CD4-positive, CD25-positive, alpha-beta regulatory T cell (primary cell): Measurements from ENCODE around the gene BAIAP3. TPM values are rescaled to one million over a fixed set of nuclear protein-coding genes. Genes with fewer than 3 reads are reported as not detected.

Source experiments
- ATAC-seq, 2 donors: fragments of 150-1000 bp; cut with Tn5 transposase; one replicate each; pipeline ENCODE4 v1.10.0; 2021; ENCODE audit warnings: low read depth in 2 of 2, moderate number of reproducible peaks in 2 of 2, moderate library complexity in 1 of 2
- DNase-seq, 3 donors: peaks; one replicate each; pipeline versions ENCODE4 v3.0.0 to v3.0.0-alpha.2; 2012 to 2022; ENCODE audit warnings: mixed read lengths in 1 of 3
- H3K27ac ChIP-seq: one replicate; pipeline ENCODE4 v1.7.0; 2013; ENCODE audit warnings: mild to moderate bottlenecking, low read length; ENCODE audit not compliant: insufficient read depth, poor library complexity, severe bottlenecking
- H3K27me3 ChIP-seq: one replicate; pipeline ENCODE4 v1.7.0; 2013; ENCODE audit warnings: low read length; ENCODE audit not compliant: control insufficient read depth, insufficient read depth
- H3K36me3 ChIP-seq: one replicate; pipeline ENCODE4 v1.7.0; 2013; ENCODE audit warnings: mild to moderate bottlenecking, low read length, moderate library complexity; ENCODE audit not compliant: control insufficient read depth, insufficient read depth
- H3K4me1 ChIP-seq: 2 replicates; pipeline ENCODE4 v1.7.0; 2013; ENCODE audit warnings: mild to moderate bottlenecking, low read length; ENCODE audit not compliant: insufficient read depth, control insufficient read depth, poor library complexity, severe bottlenecking
- H3K4me3 ChIP-seq: one replicate; pipeline ENCODE4 v1.7.0; 2013; ENCODE audit warnings: low read depth, mild to moderate bottlenecking, low read length, moderate library complexity
- H3K9me3 ChIP-seq, 2 experiments: 1 replicate in 1 of 2; 2 replicates in 1 of 2; pipeline ENCODE4 v1.7.0; 2013; ENCODE audit warnings: low read length in 2 of 2, mild to moderate bottlenecking in 1 of 2, moderate library complexity in 1 of 2; ENCODE audit not compliant: control insufficient read depth in 2 of 2
- H3K27ac Mint-ChIP-seq, 3 donors: one replicate each; pipeline ENCODE4 v1.8.0; 2020 to 2022; ENCODE audit warnings: mild to moderate bottlenecking in 3 of 3, mixed read lengths in 3 of 3, moderate library complexity in 2 of 3
- H3K27me3 Mint-ChIP-seq: one replicate; pipeline ENCODE4 v1.8.0; 2022; ENCODE audit warnings: mild to moderate bottlenecking, mixed read lengths
- H3K36me3 Mint-ChIP-seq: one replicate; pipeline ENCODE4 v1.8.0; 2020; ENCODE audit warnings: mixed read lengths
- H3K4me1 Mint-ChIP-seq, 4 donors: one replicate each; pipeline ENCODE4 v1.8.0; 2020 to 2022; ENCODE audit warnings: mixed read lengths in 4 of 4, mild to moderate bottlenecking in 1 of 4
- H3K4me3 Mint-ChIP-seq, 4 donors: one replicate each; pipeline ENCODE4 v1.8.0; 2020 to 2022; ENCODE audit warnings: mild to moderate bottlenecking in 4 of 4, mixed read lengths in 4 of 4, moderate library complexity in 3 of 4
- H3K9me3 Mint-ChIP-seq, 7 donors: one replicate each; pipeline ENCODE4 v1.8.0; 2020 to 2022; ENCODE audit warnings: mixed read lengths in 7 of 7, mild to moderate bottlenecking in 3 of 7, moderate library complexity in 2 of 7
- polyA plus RNA-seq, 4 donors: library from polyadenylated mRNA; unstranded; fragments of 300-500 nt; fragmentation: Illumina TruSeq; gene quantifications; one replicate each; pipeline ENCODE4 v1.2.3, GENCODE V29; 2021
- total RNA-seq: library from RNA; stranded (reverse); gene quantifications from one replicate; pipeline ENCODE4 v1.2.3, GENCODE V29; 2022

The BAIAP3 gene
- total and polyA plus RNA-seq, 5 donors from 2014 or later: 0.11 to 3.1 (median 0.35) TPM

DNA sequence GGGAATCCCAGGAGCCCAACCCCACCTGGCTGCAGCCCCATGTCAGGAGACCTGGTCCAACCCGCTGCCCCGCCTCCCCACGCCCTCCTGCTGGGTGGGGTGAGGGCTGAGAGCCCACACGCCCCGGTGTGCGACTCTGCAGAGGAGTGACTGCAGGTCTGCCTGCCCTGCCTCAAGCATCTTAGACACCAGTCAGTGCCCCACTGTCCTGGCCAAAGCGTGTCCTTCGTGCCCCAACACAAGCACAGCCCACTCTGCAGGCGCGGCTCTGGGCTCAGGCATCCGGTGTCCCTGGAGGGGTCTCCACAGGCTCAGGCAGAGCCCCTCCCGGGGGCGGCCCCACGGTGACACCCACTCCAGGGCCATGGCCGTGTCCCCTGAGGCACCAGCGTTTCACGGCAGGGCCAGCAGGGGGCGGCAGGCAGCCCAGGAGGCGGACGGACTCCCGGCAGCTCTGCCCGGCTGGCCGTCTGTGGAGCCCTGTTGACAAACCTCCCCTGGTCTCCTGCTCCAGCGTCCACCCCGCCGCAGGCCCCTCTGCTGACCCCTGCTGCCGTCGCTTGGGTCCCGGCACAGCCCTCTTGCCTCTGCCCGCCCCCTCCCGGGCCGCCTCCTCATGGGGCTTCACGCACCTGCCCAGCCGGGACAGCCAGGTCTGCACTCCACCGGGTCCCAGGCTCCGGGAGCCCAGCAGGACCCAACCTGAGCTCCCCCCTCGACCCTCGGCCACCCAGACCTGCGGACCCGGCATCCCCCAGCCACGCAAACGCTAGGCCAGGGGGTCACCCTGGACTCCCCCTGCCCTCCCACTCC, 32.6 kb upstream of the BAIAP3 start:
- no peaks in the 10 kb centered on the region for H3K36me3 ChIP-seq
- ATAC-seq: peak; percentile 60 to 66
- no peak overlapping the region for H3K4me3 Mint-ChIP-seq
- no peaks in the 10 kb centered on the region for H3K9me3 Mint-ChIP-seq
- H3K4me1 Mint-ChIP-seq: peaks cover 0 to 29% (median 6%) of the 10 kb centered on the region in 4 donors
- peak overlapping the region in 1 of 3 donors; percentile 26 for H3K27ac Mint-ChIP-seq
- no peaks in the 10 kb centered on the region for H3K36me3 Mint-ChIP-seq
- peak; percentile 59 to 71 (median 65) for DNase-seq
- H3K27me3 Mint-ChIP-seq: peaks cover 17% of the 10 kb centered on the region
- H3K9me3 ChIP-seq: no peaks in the 10 kb centered on the region
- no peaks in the 10 kb centered on the region for H3K27me3 ChIP-seq
- no peak overlapping the region for H3K4me3 ChIP-seq
- H3K4me1 ChIP-seq: peaks cover 31% of the 10 kb centered on the region
- H3K27ac ChIP-seq: no peak overlapping the region

DNA sequence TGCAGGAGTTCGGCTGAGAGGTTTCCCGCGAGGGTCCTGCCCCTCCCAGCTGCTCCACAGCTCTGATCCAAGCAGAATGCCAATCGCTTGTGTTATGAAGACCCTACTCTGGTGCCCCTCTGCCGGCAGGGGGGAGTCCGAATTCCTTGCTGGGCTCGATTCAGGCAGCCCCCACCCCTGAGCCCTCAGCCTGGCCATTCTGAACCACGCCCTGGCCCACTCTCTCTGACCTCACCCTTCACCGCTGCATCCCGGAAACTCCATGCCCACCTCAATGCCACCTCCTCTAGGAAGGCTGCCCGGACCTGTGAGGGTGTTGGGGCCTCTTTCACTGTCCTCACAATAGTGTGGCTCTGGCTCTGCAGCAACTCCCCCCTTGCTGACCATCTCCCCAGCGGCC, 31.9 kb upstream of the BAIAP3 start:
- DNase-seq: no peak
- peak overlapping the region in 2 of 3 donors; percentile 26 to 46 for H3K27ac Mint-ChIP-seq
- H3K27me3 Mint-ChIP-seq: peaks cover 17% of the 10 kb centered on the region

DNA sequence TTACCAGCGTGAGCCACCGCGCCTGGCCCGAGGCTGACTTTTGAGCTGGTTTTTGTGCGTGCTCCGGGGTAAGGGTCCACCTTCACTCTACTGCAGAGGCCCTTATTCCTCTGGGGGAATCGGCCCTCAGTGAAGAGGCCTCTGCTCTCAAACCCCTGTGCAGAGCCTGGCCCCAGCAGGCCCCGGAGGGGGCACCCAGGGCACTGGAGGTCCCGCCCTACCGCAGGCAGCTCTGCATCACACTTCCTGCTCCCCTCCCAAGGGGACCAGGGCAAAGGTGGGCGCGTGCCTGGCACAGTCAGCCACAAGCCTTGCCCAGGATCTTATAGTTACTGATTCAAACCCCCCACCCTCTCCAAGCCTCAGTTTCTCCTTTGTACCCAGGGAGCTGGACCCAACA, 27.6 kb upstream of the BAIAP3 start:
- peaks cover 10% of the 10 kb centered on the region for H3K27me3 Mint-ChIP-seq
- no peak for DNase-seq
- H3K9me3 Mint-ChIP-seq: peaks cover 0 to 1% (median 0%) of the 10 kb centered on the region in 7 donors
- H3K4me3 ChIP-seq: no peak overlapping the region
- H3K4me3 Mint-ChIP-seq: peak overlapping the region in 1 of 4 donors; percentile 32
- no peaks in the 10 kb centered on the region for H3K36me3 ChIP-seq
- H3K4me1 ChIP-seq: peaks cover 35% of the 10 kb centered on the region
- peaks cover 6% of the 10 kb centered on the region for H3K36me3 Mint-ChIP-seq
- H3K27ac Mint-ChIP-seq: peak overlapping the region in 2 of 3 donors; percentile 54 to 67
- ATAC-seq: no peak
- no peaks in the 10 kb centered on the region for H3K9me3 ChIP-seq
- H3K27ac ChIP-seq: no peak overlapping the region
- no peaks in the 10 kb centered on the region for H3K27me3 ChIP-seq
- H3K4me1 Mint-ChIP-seq: peaks cover 4 to 45% (median 18%) of the 10 kb centered on the region in 4 donors

More for the DNA sequence above, 31.9 kb upstream of the BAIAP3 start:
- Histone ChIP-seq H3K9me3 (no peaks in the 10 kb centered on the region), H3K4me1 (peaks cover 32% of the 10 kb centered on the region), H3K27me3 (no peaks in the 10 kb centered on the region), H3K4me3 (no peak overlapping the region), H3K36me3 (no peaks in the 10 kb centered on the region), H3K27ac (no peak overlapping the region)
- no peaks in the 10 kb centered on the region for H3K9me3 Mint-ChIP-seq
- ATAC-seq: no peak
- H3K4me3 Mint-ChIP-seq: no peak overlapping the region
- no peaks in the 10 kb centered on the region for H3K36me3 Mint-ChIP-seq
- peaks cover 0 to 33% (median 7%) of the 10 kb centered on the region in 4 donors for H3K4me1 Mint-ChIP-seq

DNA sequence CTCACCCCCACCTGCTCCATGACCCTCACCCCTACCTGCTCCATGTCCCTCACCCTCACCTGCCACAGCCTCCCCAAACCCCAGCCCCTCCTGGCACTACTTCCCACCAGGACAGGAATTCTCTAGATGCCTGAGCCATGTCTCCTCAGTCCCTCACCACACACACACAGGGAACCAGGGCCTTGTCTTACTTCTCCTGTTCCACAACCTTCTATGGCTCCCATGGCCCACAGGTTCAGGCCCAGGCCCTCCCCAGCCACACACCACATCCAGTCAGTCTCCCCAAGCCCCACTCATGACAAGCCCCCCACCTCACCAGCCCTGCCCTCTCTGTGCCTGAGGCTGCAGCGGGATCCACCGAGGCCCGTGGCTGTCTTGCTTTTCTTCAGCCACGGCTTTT, 27.1 kb upstream of the BAIAP3 start:
- peaks cover 4 to 50% (median 22%) of the 10 kb centered on the region in 4 donors for H3K4me1 Mint-ChIP-seq
- Histone ChIP-seq H3K4me3 (no peak overlapping the region), H3K27me3 (no peaks in the 10 kb centered on the region), H3K9me3 (no peaks in the 10 kb centered on the region), H3K27ac (no peak overlapping the region), H3K36me3 (no peaks in the 10 kb centered on the region), H3K4me1 (peaks cover 35% of the 10 kb centered on the region)
- peaks cover 6% of the 10 kb centered on the region for H3K36me3 Mint-ChIP-seq
- DNase-seq (no peak), ATAC-seq (no peak)
- peaks cover 10% of the 10 kb centered on the region for H3K27me3 Mint-ChIP-seq
- peak overlapping the region; percentile 32 to 46 (median 44) for H3K4me3 Mint-ChIP-seq
- peak overlapping the region in 1 of 3 donors; percentile 54 for H3K27ac Mint-ChIP-seq
- H3K9me3 Mint-ChIP-seq: peaks cover 0 to 1% (median 0%) of the 10 kb centered on the region in 7 donors

DNA sequence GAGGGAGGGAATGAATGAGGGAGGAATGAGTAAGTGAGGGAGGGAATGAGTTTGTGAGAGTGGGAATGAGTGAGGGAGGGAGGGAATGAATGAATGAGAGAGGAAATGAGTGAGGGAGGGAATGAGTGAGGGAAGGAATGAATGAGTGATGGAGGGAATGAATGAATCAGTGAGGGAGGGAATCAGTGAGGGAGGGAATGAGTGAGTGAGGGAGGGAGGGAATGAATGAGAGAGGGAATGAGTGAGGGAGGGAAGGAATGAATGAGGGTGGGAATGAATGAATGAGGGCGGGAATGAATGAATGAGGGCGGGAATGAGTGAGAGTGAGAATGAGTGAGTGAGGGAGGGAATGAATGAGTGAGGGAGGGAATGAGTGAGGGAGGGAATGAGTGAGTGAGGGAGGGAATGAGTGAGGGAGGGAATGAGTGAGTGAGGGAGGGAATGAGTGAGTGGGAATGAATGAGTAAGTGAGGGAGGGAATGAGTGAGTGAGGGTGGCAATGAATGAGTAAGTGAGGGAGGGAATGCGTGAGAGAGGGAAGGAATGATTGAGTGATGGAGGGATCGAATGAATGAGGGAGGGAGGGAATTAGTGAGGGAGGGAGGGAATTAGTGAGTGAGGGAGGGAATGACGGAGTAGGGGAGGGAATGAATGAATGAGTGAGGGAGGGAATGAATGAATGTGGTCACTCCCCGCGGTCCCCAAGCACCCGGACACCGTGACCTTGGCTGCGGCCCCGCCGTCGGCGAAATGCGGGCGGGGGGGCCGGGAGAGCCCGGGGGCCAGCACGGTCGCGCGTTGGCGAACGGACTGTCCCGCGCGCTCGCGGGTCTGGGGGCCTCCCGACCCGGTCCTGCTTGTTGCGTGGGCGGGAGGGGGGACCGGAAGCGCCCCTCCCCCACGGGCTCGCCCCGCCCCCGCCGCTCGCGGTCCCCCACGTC, 25.1 kb upstream of the BAIAP3 start:
- H3K27me3 ChIP-seq: no peaks in the 10 kb centered on the region
- ATAC-seq (no peak), DNase-seq (no peak)
- no peaks in the 10 kb centered on the region for H3K9me3 ChIP-seq
- peaks cover 5% of the 10 kb centered on the region for H3K27me3 Mint-ChIP-seq
- H3K4me3 Mint-ChIP-seq: peak overlapping the region; percentile 91 to 97 (median 94)
- peaks cover 6% of the 10 kb centered on the region for H3K36me3 ChIP-seq
- H3K4me1 Mint-ChIP-seq: peaks cover 4 to 54% (median 23%) of the 10 kb centered on the region in 4 donors
- peaks cover 10% of the 10 kb centered on the region for H3K36me3 Mint-ChIP-seq
- H3K9me3 Mint-ChIP-seq: peaks cover 0 to 1% (median 0%) of the 10 kb centered on the region in 7 donors
- peaks cover 47% of the 10 kb centered on the region for H3K4me1 ChIP-seq
- H3K27ac Mint-ChIP-seq: peak overlapping the region in 1 of 3 donors; percentile 96
- H3K4me3 ChIP-seq: peak overlapping the region; percentile 67
- H3K27ac ChIP-seq: peak overlapping the region; percentile 98

DNA sequence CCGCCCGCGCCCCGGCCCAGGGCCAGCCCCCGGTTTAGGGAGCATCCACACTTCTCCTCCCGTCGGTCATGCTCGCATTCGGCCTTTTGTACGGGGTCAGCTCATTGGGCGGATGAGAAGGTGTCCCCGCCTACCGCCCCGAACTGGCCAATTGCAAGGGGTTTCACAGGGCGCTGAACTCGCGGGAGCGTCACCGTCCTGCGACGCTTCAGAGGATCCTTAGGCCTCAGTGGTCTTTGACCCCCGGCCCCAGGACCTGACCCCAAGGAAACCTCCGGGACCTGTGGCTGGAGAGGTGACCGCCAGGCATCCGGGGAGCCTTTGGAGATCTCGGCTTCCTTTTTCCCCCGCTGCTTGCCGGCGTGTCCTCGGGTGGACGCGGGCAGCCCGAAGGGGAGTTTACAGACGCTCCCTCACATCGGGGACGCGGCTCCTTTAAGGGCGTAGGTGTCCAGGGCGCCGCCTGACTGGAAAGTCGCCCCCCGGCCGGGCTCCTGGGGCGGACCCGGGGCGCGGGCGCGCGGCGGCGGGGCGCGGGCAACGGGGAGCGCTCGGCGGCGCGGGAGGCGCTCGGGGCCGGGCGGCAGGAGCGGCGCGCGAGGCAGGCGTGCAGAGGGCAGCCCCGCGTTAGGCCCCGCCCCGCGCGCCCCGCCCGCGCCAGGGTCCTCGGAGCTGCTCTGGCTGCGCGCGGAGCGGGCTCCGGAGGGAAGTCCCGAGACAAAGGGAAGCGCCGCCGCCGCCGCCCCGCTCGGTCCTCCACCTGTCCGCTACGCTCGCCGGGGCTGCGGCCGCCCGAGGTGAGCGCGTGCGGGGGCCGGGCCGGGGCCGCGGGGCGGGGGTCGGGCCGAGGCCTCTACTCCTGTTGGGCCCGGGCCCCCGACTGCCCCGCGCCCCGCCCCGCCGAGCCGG, 24.2 kb upstream of the BAIAP3 start, which contains the start of gene UBE2I:
UBE2I (plus strand) TSS at position 660 of the 909 bp plus-strand sequence. CDS start 4,395 bp downstream, outside the sequence.
- peaks cover 48% of the 10 kb centered on the region for H3K4me1 ChIP-seq
- peak; percentile 79 to 83 for ATAC-seq

More for the DNA sequence above, 24.2 kb upstream of the BAIAP3 start, which contains the start of gene UBE2I:
- Histone ChIP-seq H3K27me3 (no peaks in the 10 kb centered on the region), H3K36me3 (peaks cover 11% of the 10 kb centered on the region), H3K9me3 (no peaks in the 10 kb centered on the region), H3K27ac (peak within 1 kb of the TSS; percentile 98), H3K4me3 (peak within 1 kb of the TSS; percentile 96)
- DNase-seq: peak; percentile 91 to 99 (median 99)
- H3K36me3 Mint-ChIP-seq: peaks cover 10% of the 10 kb centered on the region
- H3K27me3 Mint-ChIP-seq: peaks cover 5% of the 10 kb centered on the region
- peaks cover 4 to 49% (median 19%) of the 10 kb centered on the region in 4 donors for H3K4me1 Mint-ChIP-seq
- H3K4me3 Mint-ChIP-seq: peak within 1 kb of the TSS; percentile 93 to 98 (median 96)
- peaks cover 0 to 1% (median 0%) of the 10 kb centered on the region in 7 donors for H3K9me3 Mint-ChIP-seq
- peak within 1 kb of the TSS; percentile 96 to 100 (median 99) for H3K27ac Mint-ChIP-seq
